Ovary (tissue), 3 donors: Measurements from ENCODE around the gene RIBC2.

Source experiments
- CTCF ChIP-seq, 3 donors: fragments of 450-650 bp in 2 of 3; fragments of 200-600 bp in 1 of 3; IDR thresholded peaks; one replicate each; pipeline versions ENCODE4 v1.5.1 to v1.8.0; 2016 to 2022; ENCODE audit warnings: antibody characterized with exemption in 3 of 3, mild to moderate bottlenecking in 1 of 3
- EP300 ChIP-seq: sonication (generic); formaldehyde crosslinking; IDR thresholded peaks from one replicate; pipeline ENCODE4 v1.6.1; 2017; ENCODE audit warnings: antibody characterized with exemption
- POLR2A ChIP-seq: fragments of 450-650 bp; IDR thresholded peaks from one replicate; pipeline ENCODE4 v1.6.1; 2017; ENCODE audit warnings: antibody characterized with exemption, mild to moderate bottlenecking, moderate library complexity
- donor health status: DM: no; HTN: no; CAD: no.

GRCh38 chr22:45441138-45441537 is 27.6 kb downstream of the RIBC2 start:
- TF ChIP-seq POLR2A (peak; percentile 29), CTCF (IDR thresholded peaks at IDR 0.05) (peak; percentile 48 to 82 (median 76)), EP300 (no peak)
